BE2C (cell line): ENCODE data around the gene TMEM87B.
"Not testable (repeated sequence)": the region's sequence is repeated elsewhere in the genome, so short reads cannot be mapped to it uniquely, and the experiment has no call there.

Experiments
- DNase-seq: peaks from one replicate; pipeline ENCODE4 v3.0.0-alpha.2; 2020
- H3K27me3 ChIP-seq: fragments of 250-450 bp; sonication (Bioruptor Pico); 2 replicates; pipeline ENCODE4 v1.5.1; 2020; ENCODE audit warnings: mild to moderate bottlenecking
- H3K36me3 ChIP-seq: fragments of 250-450 bp; sonication (Bioruptor Pico); 2 replicates; pipeline ENCODE4 v1.5.1; 2020; ENCODE audit warnings: mild to moderate bottlenecking
- H3K4me1 ChIP-seq: fragments of 250-450 bp; sonication (Bioruptor Pico); 2 replicates; pipeline ENCODE4 v1.5.1; 2020
- H3K4me3 ChIP-seq: 2 replicates; pipeline ENCODE4 v1.5.1; 2011; ENCODE audit warnings: low read depth, low read length
- H3K9me3 ChIP-seq: fragments of 250-450 bp; sonication (Bioruptor Pico); 2 replicates; pipeline ENCODE4 v1.5.1; 2020
- CTCF ChIP-seq: IDR thresholded peaks from 2 replicates; pipeline ENCODE4 v1.5.1; 2012; ENCODE audit warnings: mild to moderate bottlenecking, low read depth, low read length

Gene TMEM87B

GRCh38 chr2:112061840-112062239 is 6.8 kb downstream of the TMEM87B start:
- Histone ChIP-seq H3K4me3 (no peak overlapping the region), H3K27me3 (no peaks in the 10 kb centered on the region), H3K4me1 (no peaks in the 10 kb centered on the region), H3K9me3 (no peaks in the 10 kb centered on the region), H3K36me3 (no peaks in the 10 kb centered on the region)
- TF ChIP-seq CTCF = no peak
- DNase-seq = no peak

GRCh38 chr2:112062894-112063293 is 7.8 kb downstream of the TMEM87B start:
- no peak for DNase-seq
- Histone ChIP-seq H3K36me3 (no peaks in the 10 kb centered on the region), H3K4me3 (no peak overlapping the region), H3K27me3 (no peaks in the 10 kb centered on the region), H3K4me1 (no peaks in the 10 kb centered on the region), H3K9me3 (no peaks in the 10 kb centered on the region)
- TF ChIP-seq CTCF = no peak

- Histone ChIP-seq H3K27me3 (no peaks in the 10 kb centered on the region), H3K4me3 (no peak overlapping the region), H3K36me3 (no peaks in the 10 kb centered on the region), H3K4me1 (no peaks in the 10 kb centered on the region), H3K9me3 (no peaks in the 10 kb centered on the region)
- no peak for DNase-seq
- TF ChIP-seq CTCF = no peak
Measured at GRCh38 chr2:112065486-112065885, 10.4 kb downstream of the TMEM87B start.

GRCh38 chr2:112065966-112066365 is 10.9 kb downstream of the TMEM87B start:
- no peaks in the 10 kb centered on the region for H3K9me3 ChIP-seq
- H3K27me3 ChIP-seq = no peaks in the 10 kb centered on the region
- H3K4me1 ChIP-seq = no peaks in the 10 kb centered on the region
- TF ChIP-seq CTCF = no peak
- H3K36me3 ChIP-seq = no peaks in the 10 kb centered on the region
- no peak overlapping the region for H3K4me3 ChIP-seq
- DNase-seq = no peak

GRCh38 chr2:112069794-112070193 is 14.7 kb downstream of the TMEM87B start:
- not testable (repeated sequence) for H3K4me1 ChIP-seq, H3K4me3 ChIP-seq, H3K9me3 ChIP-seq, H3K36me3 ChIP-seq, DNase-seq, H3K27me3 ChIP-seq

GRCh38 chr2:112073875-112074274 is 18.8 kb downstream of the TMEM87B start:
- Histone ChIP-seq H3K27me3 (no peaks in the 10 kb centered on the region), H3K4me1 (no peaks in the 10 kb centered on the region), H3K9me3 (no peaks in the 10 kb centered on the region), H3K4me3 (no peak overlapping the region), H3K36me3 (no peaks in the 10 kb centered on the region)
- TF ChIP-seq CTCF = no peak
- DNase-seq = no peak

GRCh38 chr2:112074506-112074905 is 19.4 kb downstream of the TMEM87B start:
- Histone ChIP-seq H3K36me3 (no peaks in the 10 kb centered on the region), H3K4me3 (no peak overlapping the region), H3K9me3 (no peaks in the 10 kb centered on the region), H3K27me3 (no peaks in the 10 kb centered on the region), H3K4me1 (no peaks in the 10 kb centered on the region)
- DNase-seq = no peak
- no peak for TF ChIP-seq CTCF
